EL (cell line): ENCODE results near the gene IGSF3.
"Not testable (repeated sequence)": the region's sequence is repeated elsewhere in the genome, so short reads cannot be mapped to it uniquely, and the experiment has no call there.

Source experiments
- DNase-seq: peaks from one replicate; pipeline ENCODE4 v3.0.0-alpha.2; 2016

Gene IGSF3

DNA sequence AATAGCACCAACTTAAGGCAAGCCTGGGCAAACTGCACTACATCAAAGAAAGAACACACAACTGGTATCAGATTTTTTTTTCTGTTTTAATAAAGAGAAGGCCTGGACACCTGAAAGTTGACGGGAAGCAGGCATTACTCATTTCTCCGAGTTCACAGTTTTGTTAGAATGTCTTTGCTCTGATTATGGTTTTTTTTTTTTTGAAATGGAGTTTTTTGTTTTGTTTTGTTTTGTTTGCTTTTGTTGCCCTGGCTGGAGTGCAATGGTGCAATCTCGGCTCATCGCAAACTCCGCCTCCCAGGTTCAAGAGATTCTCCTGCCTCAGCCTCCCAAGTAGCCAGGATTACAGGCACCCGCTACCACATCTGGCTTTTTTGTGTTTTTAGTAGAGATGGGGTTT is 9.7 kb downstream of the IGSF3 start:
- not testable (repeated sequence) for DNase-seq

DNA sequence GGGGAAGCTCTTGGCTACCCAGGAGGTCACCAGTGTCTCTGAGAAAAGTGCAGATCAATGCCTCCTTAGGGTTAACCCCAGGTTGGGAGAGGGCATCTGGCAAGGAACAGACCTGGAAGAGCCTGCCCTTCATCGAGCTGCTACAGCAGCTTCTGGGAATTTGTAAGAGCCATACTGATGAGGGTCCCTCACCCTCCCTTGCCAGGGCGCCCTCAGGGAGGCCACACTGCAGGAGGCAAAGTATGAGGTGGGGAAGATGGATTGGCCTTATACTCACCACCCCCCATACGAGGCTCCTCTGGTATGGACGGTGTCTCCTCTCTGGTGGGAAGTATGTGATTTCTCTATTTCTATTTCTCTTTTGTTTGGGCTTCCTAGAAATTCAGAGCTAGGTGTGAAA is 13.2 kb downstream of the IGSF3 start:
- no peak for DNase-seq

DNA sequence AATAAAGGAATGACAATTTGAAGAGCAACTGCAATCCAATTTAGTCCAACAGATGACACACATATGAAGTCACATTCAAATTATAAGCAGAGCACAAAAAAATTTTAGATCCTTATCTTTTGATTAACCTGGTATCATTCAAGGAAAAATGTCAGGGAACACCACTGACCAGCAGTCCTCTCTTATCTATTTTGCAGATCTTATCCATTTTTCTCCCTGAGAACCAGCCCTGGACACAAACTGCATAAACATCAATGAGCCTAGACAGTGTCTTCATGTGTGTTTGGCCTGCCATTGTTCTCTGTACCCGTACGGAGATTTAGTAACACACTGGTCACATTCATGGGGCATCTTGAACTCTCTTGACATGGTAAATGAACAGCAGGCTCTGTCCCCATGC is 14.9 kb downstream of the IGSF3 start:
- not testable (repeated sequence) for DNase-seq

DNA sequence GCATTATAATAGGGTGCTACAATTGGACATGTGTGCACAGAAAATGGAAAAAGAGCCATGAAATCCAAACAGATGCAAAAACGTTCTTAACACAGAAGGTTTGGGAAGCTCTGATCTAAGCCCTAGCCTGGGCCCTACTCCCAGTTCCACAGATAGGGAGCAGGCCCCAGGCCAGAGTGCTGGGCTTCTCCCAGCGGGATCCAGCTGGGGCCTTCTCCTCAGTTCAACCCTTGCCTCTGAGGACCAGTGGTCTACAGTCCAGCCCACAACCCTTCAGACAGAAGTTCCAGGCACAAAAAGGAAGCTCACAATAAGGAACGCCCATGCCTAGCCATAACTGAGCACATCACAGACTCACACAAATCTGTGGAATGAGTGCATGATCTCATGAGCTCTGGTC is 16.8 kb downstream of the IGSF3 start:
- not testable (repeated sequence) for DNase-seq

DNA sequence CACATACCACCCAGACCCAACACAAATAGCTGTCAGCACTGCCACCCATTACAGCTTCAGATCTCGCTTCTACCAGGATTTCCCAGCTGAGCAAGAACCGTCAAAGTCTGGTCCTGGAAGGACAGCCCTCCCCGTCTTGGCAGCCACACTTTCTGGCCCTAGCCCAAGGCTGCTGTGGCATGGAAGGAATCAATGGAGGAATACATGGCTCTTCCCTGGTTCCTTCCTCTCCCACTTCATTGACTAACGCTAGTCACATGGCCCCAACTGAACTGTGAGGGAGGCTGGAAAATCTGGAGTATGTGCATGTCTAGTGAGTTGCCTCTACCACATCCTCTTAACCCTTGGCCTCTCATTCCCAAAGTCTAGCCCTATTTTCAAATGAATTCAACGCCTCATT is 18.5 kb downstream of the IGSF3 start:
- DNase-seq: peak; percentile 36

DNA sequence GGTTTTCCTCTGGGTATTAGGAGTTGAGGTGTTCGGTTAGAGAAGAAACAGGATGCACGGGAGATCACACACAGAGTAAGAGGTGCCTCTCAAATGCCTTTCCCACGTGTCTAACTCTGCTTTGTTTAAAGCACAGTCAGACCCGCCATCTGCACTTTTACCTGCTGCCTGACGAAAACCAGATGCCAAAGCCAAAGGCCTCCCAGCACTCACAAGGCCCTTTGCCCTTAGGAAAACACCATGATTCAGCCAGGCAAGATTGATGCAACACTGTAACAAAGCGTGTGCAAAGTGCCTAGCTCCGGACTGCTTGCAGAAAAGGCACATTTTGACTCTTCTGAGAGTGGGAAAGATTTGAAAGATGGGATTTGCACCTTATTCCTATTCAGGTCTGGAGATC is 19.2 kb downstream of the IGSF3 start:
- DNase-seq: not testable (repeated sequence)

DNA sequence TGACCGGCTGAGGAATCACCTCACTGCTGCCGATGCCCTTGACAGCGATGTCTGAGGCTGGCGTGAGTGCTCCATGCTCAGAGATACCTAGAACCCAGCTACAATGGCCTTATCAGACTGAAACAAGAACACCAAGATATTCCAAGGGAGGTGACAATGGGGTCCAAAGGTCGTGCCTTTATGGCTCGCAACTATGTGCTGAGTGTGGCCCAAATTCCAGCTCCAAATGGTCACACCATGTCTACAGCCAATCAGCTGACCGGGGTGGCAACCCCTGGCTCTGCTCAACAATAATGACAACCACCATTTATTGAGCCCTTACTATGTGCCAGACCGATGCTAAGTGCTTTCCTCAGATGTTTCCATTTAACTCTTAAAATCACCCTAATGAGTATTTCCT is 20.3 kb downstream of the IGSF3 start:
- not testable (repeated sequence) for DNase-seq

DNA sequence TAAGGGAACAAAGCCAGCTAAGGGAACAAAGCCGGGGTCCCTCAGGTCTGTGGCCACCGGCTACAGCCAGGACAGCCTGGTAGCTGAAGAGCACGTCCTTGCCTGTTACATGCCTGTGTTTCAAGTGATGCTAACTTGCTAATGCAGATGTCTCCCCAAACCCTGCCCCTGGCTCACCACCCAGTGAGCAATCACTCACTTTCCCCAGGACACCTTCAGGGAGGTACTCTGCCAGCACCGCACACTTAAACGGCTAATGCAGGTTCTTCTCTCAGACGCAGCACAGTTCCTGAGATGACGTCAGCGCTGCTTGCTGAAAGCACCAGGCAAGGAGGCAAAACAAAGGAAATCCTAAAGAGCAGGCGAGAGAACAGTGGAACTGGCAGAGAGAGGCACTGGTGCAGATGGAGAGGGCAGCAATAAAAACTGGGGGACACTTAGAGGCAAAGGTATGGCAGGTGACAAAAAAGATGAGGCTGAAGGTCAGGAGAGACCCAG is 20.8 kb downstream of the IGSF3 start:
- DNase-seq: not testable (repeated sequence)

DNA sequence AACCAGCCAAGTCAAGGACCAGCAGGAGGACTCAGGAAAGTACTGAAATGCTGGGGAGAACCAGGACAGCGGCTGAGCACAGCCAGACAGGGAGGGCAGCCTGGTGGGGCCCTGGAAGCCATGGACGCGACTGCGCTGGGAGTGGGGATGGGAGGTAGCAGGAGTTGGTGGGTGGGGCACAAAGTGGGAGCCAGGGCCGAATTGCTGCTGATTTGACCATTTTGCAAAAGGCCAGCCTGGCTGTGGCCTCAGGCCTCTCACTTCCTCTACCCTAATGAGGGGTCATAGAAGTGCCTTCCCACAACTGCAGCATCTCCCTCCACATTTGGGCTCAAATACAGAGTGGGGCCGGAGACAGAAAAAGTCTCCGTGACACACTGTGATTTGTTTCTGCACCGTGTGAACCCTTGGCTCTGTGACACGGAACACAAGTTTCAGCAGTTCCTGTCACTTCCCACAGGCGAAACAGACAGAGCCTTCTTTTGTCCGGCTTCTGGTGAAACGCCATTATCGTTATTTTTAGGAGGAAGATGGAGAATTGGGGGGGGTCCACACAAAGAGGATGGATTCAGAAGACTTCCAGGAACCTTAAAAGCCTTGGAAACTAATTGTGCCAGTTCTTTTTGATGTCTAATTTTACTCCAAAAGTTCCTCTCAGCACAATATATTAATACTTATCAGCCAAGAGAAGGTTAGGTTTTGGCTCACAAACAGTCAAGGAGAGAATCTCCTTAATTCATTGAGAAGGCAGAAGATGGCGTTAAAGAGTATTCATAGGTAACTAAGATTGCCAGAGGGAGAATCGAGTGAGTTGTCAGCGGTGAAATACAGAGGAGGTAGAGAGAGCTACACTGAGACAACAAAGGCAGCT is 21.5 kb downstream of the IGSF3 start:
- not testable (repeated sequence) for DNase-seq

DNA sequence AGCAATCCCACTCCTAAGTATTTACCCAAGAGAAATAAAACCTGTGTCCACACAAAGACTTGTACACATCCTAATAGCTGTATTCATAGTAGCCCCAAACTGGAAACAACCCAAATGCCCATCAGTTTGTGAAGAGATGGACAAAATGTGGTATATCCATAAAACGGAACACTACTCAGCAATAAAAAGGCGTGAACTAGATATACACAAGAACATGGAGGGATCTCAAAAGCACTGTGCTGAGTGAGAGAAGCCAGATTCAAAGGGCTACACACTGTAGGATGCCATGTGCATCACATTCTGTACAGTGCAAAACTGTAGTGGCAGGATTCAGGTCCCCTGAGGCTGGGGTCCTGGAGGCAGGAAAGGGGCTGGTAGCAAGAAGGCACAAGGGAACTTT is 22.5 kb downstream of the IGSF3 start:
- DNase-seq: not testable (repeated sequence)

DNA sequence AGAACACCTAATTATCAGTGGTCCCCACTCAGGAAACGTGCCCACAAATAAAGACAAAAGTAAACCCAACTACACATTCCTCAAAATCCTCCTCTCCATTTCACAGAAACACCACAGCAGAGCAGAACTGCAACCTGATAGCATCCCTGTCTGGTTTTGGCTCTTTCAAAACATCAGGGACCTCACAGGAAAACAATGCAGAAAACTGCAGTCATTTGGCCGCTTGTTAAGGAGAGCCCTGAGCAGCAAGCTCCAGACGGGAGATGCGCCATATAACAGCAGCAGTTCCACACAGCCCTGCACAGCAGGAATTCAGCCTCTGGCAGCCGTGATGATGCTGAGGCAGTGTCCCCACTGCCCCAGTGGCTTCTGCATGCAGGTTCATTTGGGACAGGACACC is 23.4 kb downstream of the IGSF3 start:
- DNase-seq: not testable (repeated sequence)

DNA sequence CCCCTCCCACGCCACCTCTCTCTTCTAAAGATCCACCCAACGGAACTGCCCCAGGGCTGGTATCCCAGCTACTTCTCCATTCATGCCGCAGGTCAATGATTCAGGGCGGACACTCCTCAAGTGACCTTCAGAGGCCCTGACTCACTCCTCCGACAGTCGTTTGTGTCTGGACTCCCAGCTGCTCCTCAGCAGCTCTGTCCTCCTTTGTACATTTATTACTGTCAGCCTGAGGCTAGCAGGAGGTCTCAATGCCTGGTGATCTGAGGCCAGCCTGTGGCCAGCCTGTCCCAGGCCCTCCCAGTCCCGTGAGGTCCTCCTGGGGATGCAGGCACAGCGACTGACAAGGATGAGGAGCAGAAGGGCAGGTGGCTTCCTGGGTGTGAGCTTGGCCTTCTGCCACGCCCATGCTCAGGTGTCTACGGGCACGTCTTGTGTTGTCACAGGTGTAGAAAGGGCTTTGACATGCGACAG is 24.2 kb downstream of the IGSF3 start:
- peak; percentile 67 for DNase-seq

DNA sequence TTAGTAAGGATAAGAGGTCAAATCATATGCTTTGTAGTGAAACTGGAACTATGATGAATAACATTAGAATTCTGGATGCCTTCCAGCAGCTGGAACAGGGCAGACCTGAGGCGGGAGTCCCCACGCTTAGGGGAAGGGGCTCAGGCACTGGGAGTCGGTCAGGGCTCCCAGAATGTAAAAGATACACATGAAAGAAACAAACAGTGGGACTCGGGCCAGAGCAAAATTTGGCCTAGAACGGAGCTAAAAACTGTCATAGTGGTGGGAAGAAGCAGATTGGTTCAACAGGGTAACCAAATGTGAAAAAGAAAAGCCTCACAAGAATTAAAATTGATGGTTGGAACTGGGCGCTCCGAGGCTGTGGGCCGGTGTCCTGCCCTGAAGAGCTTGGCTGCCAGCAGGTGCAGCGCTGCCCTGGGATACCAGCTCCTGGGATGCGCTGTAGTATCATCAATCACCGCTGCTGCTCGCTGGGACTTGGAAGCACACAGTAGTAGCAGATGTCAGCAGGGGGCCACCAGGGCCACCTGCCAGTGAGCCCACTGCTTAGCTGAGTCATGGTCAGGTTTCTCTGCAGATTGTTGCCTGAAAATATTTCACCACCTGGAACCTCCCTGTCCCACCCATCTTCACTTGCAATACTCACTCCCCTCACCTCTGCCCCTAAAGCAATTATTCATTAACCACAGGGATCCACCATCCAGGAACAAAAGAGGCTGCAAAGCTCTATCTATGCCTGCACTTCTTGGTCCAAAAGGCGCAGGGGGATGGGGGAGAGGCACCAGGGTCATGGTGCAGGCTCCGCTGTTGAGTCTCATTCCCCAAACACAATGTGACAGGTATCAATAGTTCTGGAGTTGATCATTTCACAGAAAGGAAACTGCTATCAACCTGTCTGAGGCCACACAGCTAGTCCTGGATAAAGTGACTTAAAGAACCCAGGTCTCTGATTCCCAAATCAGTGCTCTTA is 24.9 kb downstream of the IGSF3 start:
- DNase-seq: not testable (repeated sequence)

DNA sequence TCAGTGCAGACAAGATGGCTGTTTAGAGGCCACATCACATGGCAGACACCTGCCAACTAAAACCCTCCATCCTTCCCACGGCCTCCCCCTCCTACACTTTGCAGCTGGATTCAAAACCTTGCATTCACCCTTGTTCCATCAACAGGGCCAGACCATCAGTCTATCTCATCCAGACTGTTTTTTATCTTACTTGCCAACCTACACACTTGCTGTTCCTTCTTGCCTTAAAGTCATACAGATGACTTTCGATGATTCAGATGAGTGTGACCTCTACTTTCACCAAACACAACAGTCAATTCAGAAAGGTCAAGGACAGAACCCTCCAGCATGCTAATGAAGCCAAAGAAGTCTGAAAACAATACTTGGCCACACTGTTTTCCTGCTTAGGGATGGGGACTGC is 29.9 kb downstream of the IGSF3 start:
- not testable (repeated sequence) for DNase-seq

DNA sequence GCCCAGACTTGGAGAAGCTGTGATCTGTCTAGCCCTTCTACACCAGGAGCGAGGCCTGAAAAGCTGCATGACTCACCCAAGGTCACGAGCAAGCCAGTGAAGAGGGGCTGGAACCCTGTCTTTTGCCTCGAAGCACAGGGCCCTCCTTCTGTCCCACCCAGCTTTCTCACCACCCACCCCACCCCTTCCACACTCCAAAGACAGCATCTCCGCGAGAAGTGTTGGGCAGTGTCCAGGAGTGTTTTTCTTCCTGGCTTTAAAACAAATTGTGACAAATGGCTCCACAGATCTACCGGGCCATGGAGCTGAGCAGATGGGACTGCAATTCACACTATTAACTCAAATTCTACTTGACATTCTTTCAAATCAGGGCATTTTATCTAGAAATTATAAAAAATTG is 30.9 kb downstream of the IGSF3 start:
- DNase-seq: not testable (repeated sequence)

DNA sequence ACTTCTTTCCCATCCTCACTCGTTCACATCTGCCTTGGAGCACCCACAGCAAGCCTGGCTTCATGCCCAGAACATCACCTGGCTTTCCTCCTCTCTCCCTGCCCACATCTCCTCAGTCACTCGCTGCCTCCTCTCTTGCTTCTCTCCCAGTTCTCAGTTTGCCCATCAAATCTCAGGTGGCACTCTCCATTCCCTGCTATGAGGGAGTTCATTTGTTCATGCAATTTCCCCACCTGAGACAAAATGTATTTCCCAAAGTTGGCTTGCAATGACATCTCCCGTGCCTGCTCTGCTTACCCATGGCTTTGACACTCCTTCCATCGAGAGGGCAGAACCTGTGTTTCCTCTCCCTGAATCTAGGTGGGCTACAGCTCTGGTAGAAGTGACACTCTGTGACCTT is 33.1 kb downstream of the IGSF3 start:
- DNase-seq: not testable (repeated sequence)

DNA sequence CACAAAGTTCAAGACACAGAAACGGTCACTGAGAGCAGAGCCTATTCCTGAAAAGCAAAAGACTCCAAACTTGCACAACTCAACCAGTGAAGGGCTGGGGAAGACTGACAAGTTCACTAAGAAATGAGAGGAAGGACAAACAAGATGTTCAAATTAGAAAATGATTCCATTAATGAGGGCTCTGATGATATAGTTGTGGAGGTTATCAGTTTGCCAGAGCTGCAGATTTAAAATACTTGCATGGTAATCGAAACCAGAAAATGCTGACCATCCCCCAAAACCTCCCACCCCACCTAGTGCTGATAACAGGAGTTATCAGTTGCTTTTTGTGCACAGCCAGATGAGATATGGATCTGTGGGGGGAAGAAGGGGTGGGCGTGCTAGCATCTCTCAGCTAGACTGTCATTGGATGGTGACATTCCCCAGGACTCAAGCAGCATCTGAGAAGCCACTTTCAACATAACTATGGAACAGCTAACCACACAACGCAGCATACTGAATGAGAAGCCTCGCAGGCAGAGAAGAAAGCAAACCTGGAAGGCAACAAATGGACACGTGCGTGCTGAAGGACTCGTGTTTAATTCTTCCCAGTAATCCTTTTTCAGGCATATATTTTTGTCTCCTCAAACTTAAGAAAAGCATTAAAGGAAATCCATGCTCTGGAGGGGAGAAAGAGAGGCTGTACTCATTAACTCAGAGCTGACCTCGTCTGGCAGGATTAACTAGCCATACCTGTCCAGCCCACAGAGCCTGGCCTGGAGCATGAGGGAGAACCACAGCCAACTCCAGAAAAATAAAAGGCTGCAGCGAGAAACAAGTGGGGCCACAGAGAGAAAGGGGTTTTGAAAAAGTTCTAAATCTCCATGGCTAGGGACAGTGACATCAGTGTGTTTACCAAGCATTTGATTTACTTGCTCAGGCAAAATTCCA is 35.3 kb downstream of the IGSF3 start:
- not testable (repeated sequence) for DNase-seq

DNA sequence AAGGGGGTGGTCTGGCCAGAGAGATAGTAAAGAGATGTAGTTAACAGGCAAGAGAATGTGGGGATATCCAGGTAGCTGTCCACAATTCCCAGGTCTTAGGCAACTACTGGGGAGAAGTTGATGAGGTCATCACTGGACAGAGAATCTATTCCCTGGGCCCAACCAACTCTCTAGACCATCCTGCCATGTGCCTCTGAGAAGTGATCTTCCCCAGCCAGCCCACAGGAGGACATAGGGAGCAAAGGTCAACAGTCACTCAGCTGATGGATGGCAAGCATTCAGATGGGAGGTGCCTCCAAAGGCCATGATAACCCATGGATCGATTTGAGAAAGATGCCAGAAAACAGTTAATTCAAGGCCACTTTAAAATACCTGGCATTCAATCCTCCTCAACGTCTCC is 36.0 kb downstream of the IGSF3 start:
- not testable (repeated sequence) for DNase-seq

DNA sequence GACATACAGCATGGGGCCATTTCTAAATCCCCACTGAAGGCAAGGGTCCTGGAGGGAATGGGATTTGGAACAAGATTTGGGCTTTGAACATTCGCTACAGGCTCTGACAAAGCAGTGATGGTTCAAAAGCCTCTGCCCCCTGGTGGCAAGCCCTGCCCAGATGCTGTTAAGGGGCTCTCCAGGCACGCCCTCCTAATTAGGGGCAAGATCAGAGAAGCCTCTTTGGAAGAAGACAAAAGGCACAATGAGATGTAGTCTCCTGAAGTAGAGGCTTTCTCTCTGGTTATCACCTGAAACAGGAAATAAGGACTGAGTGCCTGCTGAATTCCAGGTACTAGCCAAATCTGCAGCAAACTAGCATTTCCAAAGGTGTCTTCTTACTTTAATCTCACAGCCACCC is 37.5 kb downstream of the IGSF3 start:
- DNase-seq: not testable (repeated sequence)

DNA sequence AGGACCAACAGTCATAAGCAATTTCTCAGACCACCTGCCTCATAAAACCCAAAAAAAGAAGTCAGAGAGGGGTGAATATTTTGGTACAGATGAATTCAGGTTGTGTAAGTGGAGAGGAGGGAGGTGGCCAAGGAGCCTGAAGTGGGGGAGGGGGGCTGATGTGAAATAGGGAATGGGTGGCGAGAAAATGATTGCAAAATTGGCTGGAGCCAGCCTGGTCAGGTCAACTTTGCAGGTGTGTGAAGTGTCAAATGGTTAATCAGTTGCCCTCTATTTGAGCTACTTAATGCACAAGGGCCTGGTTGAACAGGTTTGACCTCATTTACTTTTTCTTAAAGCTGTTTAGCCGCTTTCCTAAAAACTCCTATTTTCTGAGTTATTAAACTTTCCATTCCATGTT is 38.1 kb downstream of the IGSF3 start:
- DNase-seq: not testable (repeated sequence)

DNA sequence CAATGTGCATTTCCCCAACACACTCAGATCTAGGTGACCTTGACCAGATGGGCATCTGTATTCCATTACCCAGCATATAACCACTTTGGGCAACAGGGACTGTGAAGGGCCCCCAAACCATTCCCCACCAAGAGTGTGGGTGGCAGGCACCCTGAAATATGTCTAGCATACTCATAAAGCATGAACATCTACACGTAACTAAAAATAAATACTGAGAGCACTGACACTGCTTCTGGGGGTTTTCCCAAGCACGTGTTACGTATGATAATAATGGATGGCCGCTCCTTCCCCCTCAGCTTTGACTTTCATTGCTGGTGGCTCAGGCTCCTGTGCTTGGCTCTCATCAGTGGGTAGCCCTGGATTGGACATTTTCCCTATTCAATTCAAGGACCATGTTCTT is 39.1 kb downstream of the IGSF3 start:
- no peak for DNase-seq

DNA sequence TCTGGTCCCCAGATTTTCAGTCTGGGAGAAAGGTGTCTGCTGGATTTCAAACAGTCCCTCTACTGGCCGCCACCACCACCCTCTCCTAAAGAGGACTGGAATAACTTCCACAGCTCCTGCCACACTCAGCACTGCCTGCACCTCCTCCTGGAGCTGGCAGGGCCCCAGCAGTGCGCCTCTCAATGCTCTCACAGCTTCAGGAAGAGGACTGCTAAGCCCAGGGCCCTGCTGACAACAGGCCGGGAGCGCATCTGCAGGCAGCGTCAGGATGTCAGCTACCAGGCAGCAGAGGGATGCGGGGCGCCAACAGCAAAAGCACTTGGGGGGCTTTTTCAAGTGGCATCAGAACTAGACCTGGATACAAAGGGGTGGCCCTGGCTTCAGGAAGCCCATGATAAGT is 40.2 kb downstream of the IGSF3 start:
- DNase-seq: not testable (repeated sequence)
